Lower leg skin (tissue), 4 donors: Measurements from ENCODE around the gene OR8G1. TPM values are rescaled to one million over a fixed set of nuclear protein-coding genes. Genes with fewer than 3 reads are reported as not detected.

Experiments
- DNase-seq, 2 donors: peaks; one replicate each; pipeline ENCODE4 v3.0.0-alpha.2; 2019; ENCODE audit warnings: low spot score in 2 of 2
- H3K4me3 ChIP-seq: fragments of 200-600 bp; sonication (generic); 2 replicates; pipeline ENCODE4 v1.5.1; 2017; ENCODE audit warnings: mild to moderate bottlenecking, low read depth; ENCODE audit not compliant: poor library complexity, severe bottlenecking
- CTCF ChIP-seq, 3 donors: fragments of 450-650 bp; IDR thresholded peaks; one replicate each; pipeline ENCODE4 v1.5.1; 2016; ENCODE audit warnings: antibody characterized with exemption in 3 of 3, mild to moderate bottlenecking in 3 of 3, moderate library complexity in 2 of 3
- POLR2A ChIP-seq, 2 donors: fragments of 450-650 bp; IDR thresholded peaks; one replicate each; pipeline ENCODE4 v1.6.1; 2016 to 2017; ENCODE audit warnings: antibody characterized with exemption in 2 of 2, mild to moderate bottlenecking in 1 of 2, moderate library complexity in 1 of 2
- WGBS, 2 donors: methylation state at CpG; one replicate each; pipeline ENCODE4 v1.1.5; 2018; 5-methylcytosine and 5-hydroxymethylcytosine counted together
- intact Hi-C: fragments of 100-400 bp; cut with DNase I; formaldehyde crosslinking; loops from one replicate; pipeline ENCODE4 v1.15.0; 2023; ENCODE audit warnings: low total_unique reads
- total RNA-seq, 4 donors: library from RNA; depleted of rRNA; stranded (reverse); fragments of >200 nt; gene quantifications; one replicate each; pipeline ENCODE4 v1.1.0, GENCODE V29; 2016

The OR8G1 gene
- total RNA-seq, 4 donors from 2014 or later: not detected

DNA sequence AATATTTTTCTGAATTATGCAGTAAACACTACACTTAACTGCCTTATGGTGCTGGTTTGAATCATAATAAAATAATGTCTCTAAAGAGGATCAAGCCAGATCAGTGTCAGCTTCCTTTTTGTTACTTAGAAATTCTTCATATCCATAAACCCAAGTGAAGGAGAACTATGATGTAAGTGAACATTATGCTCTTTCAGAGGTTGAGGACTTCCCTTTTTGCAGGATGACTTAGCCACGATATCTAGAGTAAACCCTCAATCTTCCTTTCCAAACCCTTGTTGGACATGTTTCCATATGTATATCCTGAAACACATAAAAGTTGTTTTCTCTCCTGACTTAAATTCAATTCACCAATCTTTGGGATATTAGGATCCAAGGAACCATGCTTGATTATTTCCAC, 53.8 kb downstream of the OR8G1 start:
- TF ChIP-seq POLR2A (IDR thresholded peaks at IDR 0.05): no peak
- TF ChIP-seq CTCF (IDR thresholded peaks at IDR 0.05): no peak
- no peak overlapping the region for H3K4me3 ChIP-seq
- intact Hi-C loops: no loop called here
- DNase-seq: no peak
- 54 to 65% methylated on average over 1 of the region's 1 CpG for WGBS, 2 donors

- TF ChIP-seq POLR2A (IDR thresholded peaks at IDR 0.05): no peak
- no peak for TF ChIP-seq CTCF (IDR thresholded peaks at IDR 0.05)
Measured at GRCh38 chr11:124296016-124296415, 55.1 kb downstream of the OR8G1 start.

DNA sequence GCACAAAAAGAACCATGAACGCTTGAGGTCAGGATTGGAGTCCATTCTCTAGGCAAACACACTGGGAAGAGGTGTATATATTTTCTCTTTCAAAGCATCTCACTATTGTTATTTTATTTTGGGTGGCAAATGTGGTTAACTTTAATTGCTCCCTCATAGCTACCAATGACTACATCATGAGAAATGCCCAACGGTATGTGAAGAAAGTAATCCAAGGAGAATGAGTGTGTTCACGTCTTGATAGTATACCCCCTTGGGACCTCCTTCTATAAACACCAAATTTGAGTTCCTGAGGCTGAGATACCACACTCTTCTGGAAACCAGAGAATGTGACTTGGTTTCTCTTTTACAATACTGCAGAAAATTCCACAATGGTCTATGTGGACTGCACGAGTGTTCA, 57.0 kb downstream of the OR8G1 start:
- no peak overlapping the region for H3K4me3 ChIP-seq
- no peak for DNase-seq
- whole genome bisulfite sequencing, 2 donors: 78 to 81% methylated on average over 4 of the region's 4 CpGs

More at GRCh38 chr11:124296016-124296415, 55.1 kb downstream of the OR8G1 start:
- no peak overlapping the region for H3K4me3 ChIP-seq
- no peak for DNase-seq
- intact Hi-C loops: no loop called here

DNA sequence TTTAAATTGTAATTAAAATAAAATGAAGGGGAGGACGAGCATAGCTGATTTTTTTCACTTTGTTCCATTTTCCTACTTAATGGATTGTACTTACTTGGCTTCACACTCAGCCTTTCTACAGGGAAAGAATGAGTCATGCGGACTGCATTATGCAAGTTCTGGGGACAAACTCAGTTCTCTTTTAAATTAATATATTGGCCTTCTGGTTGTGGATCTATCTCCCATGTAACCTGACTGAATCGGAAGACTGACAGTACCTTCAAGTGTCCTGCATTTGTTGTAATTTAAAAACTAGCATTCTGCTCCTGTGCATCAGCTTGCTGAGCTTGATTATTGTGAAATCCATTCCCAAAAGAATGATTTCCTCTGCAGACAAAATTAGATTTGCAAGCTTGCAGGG, 60.7 kb downstream of the OR8G1 start:
- intact Hi-C loops: no loop called here
- H3K4me3 ChIP-seq: no peak overlapping the region
- no peak for TF ChIP-seq POLR2A (IDR thresholded peaks at IDR 0.05)
- no peak for TF ChIP-seq CTCF (IDR thresholded peaks at IDR 0.05)
- 33 to 52% methylated on average over 3 of the region's 3 CpGs for WGBS, 2 donors
- no peak for DNase-seq

More for the DNA sequence above, 57.0 kb downstream of the OR8G1 start:
- intact Hi-C loops: no loop called here
- TF ChIP-seq POLR2A (IDR thresholded peaks at IDR 0.05): no peak
- no peak for TF ChIP-seq CTCF (IDR thresholded peaks at IDR 0.05)

DNA sequence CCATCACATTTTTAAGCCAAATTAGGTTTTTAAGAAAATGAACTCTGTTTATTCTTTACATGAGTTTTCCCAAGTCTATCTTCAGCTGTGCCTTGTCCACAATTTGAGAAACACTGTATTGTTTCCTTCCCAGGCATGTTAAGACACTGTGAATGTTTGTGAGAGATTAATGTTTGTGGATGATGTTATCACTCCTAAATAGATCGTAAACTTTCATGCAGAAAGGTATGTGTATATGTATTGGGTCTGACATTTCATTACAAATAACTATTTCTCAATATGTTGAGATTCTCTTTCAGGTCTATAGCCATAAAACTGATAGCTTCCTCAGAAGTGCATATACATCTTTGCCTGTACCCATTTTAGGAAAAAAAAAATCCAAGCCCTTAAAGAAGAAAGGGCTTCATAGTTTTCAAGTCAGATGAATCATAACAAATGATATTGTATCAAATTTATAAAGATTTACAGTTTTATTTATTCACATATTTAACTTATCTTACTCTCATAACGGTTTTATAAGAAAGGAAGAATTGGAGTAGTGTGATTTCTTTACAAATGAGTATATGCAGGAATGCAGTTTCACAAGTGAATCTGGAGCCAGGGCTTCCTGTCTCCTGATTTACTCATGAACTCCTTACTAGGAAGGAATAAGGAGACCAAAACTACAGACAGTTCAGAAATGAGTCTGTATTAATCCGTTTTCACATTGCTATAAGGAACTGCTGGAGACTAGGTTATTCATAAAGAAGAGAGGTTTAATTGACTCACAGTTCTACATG, 61.6 kb downstream of the OR8G1 start:
- H3K4me3 ChIP-seq: no peak overlapping the region
- no peak for DNase-seq
- intact Hi-C loops: no loop called here
- 33 to 45% methylated on average over 3 of the region's 3 CpGs for WGBS, 2 donors
- TF ChIP-seq CTCF (IDR thresholded peaks at IDR 0.05) (no peak), POLR2A (IDR thresholded peaks at IDR 0.05) (no peak)

Other genes starting within 250 kb of the OR8G1 start
- not detected for gene OR10G6, start 245.9 kb upstream of the OR8G1 start, total RNA-seq
- gene OR10G4, start 228.1 kb upstream of the OR8G1 start, total RNA-seq: not detected
- gene OR10G9, start 218.1 kb upstream of the OR8G1 start, total RNA-seq: not detected
- gene OR10G8, start 214.3 kb upstream of the OR8G1 start, total RNA-seq: not detected
- not detected for gene OR10G7, start 199.8 kb upstream of the OR8G1 start, total RNA-seq
- 10 to 100 TPM; 16.4 to 27.4 (median 24.0) TPM for gene VWA5A, start 125.6 kb upstream of the OR8G1 start, total RNA-seq
- gene OR10D3, start 57.8 kb upstream of the OR8G1 start, total RNA-seq: not detected
- not detected for gene OR8G5, start 15.3 kb downstream of the OR8G1 start, total RNA-seq
- not detected for gene OR8D1, start 72.9 kb downstream of the OR8G1 start, total RNA-seq
- not detected for gene OR8D2, start 79.1 kb downstream of the OR8G1 start, total RNA-seq
- gene OR8B2, start 143.4 kb downstream of the OR8G1 start, total RNA-seq: not detected
- not detected for gene OR8B3, start 157.9 kb downstream of the OR8G1 start, total RNA-seq
- not detected for gene OR8B4, start 183.8 kb downstream of the OR8G1 start, total RNA-seq
- gene OR8B8, start 204.6 kb downstream of the OR8G1 start, total RNA-seq: not detected